HepG2 (cell line): Measurements from ENCODE around the gene NHERF2. TPM values are rescaled to one million over a fixed set of nuclear protein-coding genes. Genes with fewer than 3 reads are reported as not detected.

Experiments used
- CSRNP2 ChIP-seq: sonication (generic); formaldehyde crosslinking; conservative IDR thresholded peaks from 2 replicates; pipeline ENCODE4 v1.8.0; 2022; ENCODE audit warnings: low read depth, missing genetic modification reagents
- ELK4 ChIP-seq: sonication (generic); formaldehyde crosslinking; IDR thresholded peaks from 2 replicates; pipeline ENCODE4 v1.9.0; 2021; ENCODE audit warnings: missing genetic modification reagents, borderline replicate concordance
- FOXJ3 ChIP-seq: sonication (generic); formaldehyde crosslinking; IDR thresholded peaks from 2 replicates; pipeline ENCODE4 v1.4.0; 2020; ENCODE audit warnings: missing genetic modification reagents, mild to moderate bottlenecking, borderline replicate concordance
- GFI1 ChIP-seq: sonication (generic); formaldehyde crosslinking; IDR thresholded peaks from 2 replicates; pipeline ENCODE4 v1.5.0; 2020; ENCODE audit warnings: missing genetic modification reagents, mild to moderate bottlenecking, borderline replicate concordance
- GTF2F1 ChIP-seq: fragments of 150-350 bp; IDR thresholded peaks from 2 replicates; pipeline ENCODE4 v1.6.1; 2014; ENCODE audit warnings: low read length
- MEIS1 ChIP-seq: sonication (generic); formaldehyde crosslinking; IDR thresholded peaks from 2 replicates; pipeline ENCODE4 v1.9.0; 2021; ENCODE audit warnings: mild to moderate bottlenecking, missing genetic modification reagents, moderate library complexity, borderline replicate concordance
- NR2C2 ChIP-seq: sonication (generic); formaldehyde crosslinking; IDR thresholded peaks from 2 replicates; pipeline ENCODE4 v1.4.0; 2020; ENCODE audit warnings: missing genetic modification reagents, mild to moderate bottlenecking, moderate library complexity, borderline replicate concordance
- SIN3A ChIP-seq: IDR thresholded peaks from 2 replicates; pipeline ENCODE4 v1.6.1; 2011; ENCODE audit warnings: low read depth, mild to moderate bottlenecking, control low read depth, low read length, borderline replicate concordance
- TCF7 ChIP-seq: sonication (generic); IDR thresholded peaks from 2 replicates; pipeline ENCODE4 v1.6.1; 2016; ENCODE audit warnings: antibody characterized with exemption, low read depth
- ZFAT ChIP-seq: sonication (generic); formaldehyde crosslinking; conservative IDR thresholded peaks from 2 replicates; pipeline ENCODE4 v1.8.1; 2023; ENCODE audit warnings: missing genetic modification reagents, inconsistent platforms
- ZFX ChIP-seq: sonication (generic); formaldehyde crosslinking; IDR thresholded peaks from 2 replicates; pipeline ENCODE4 v1.4.0; 2020; ENCODE audit warnings: mild to moderate bottlenecking, low read depth, missing genetic modification reagents, moderate library complexity
- ZNF333 ChIP-seq: sonication (generic); formaldehyde crosslinking; IDR thresholded peaks from 2 replicates; pipeline ENCODE4 v1.4.0; 2020; ENCODE audit warnings: mild to moderate bottlenecking, missing genetic modification reagents, borderline replicate concordance
- ZNF672 ChIP-seq: sonication (generic); formaldehyde crosslinking; IDR thresholded peaks from 2 replicates; pipeline ENCODE4 v1.8.1; 2022; ENCODE audit warnings: missing genetic modification reagents
- ZNF740 ChIP-seq: sonication (generic); formaldehyde crosslinking; IDR thresholded peaks from 2 replicates; pipeline ENCODE4 v1.4.0; 2020; ENCODE audit warnings: missing genetic modification reagents
- ZNF768 ChIP-seq: sonication (generic); formaldehyde crosslinking; IDR thresholded peaks from 2 replicates; pipeline ENCODE4 v1.4.0; 2020; ENCODE audit warnings: missing genetic modification reagents
- polyA plus RNA-seq, 8 experiments: library from polyadenylated mRNA; depleted of rRNA in 3 of 8; stranded (reverse) in 7 of 8; unstranded in 1 of 8; fragments of >200 nt; fragmentation: Illumina TruSeq in 4 of 8; extraction: Trizol in 4 of 8; gene quantifications; 2 replicates each; pipeline versions ENCODE4 v1.2.1 to v1.2.3, GENCODE V29; 2011 to 2016; ENCODE audit warnings: low read depth in 4 of 8, missing spikeins in 1 of 8, mixed read lengths in 1 of 8; ENCODE audit not compliant: insufficient read depth in 1 of 8
- total RNA-seq, 5 experiments: library from RNA; depleted of rRNA; stranded (reverse); fragments of >200 nt; fragmentation: Illumina TruSeq; extraction: Trizol; gene quantifications; 2 replicates each; pipeline ENCODE4 v1.2.3, GENCODE V29; 2016; ENCODE audit warnings: low read depth in 1 of 5
- TF ChIP-seq, protein P1 (sequence below): sonication (generic); formaldehyde crosslinking; IDR thresholded peaks from 2 replicates; pipeline ENCODE4 v1.9.0; 2021; ENCODE audit warnings: missing genetic modification reagents, borderline replicate concordance
- TF ChIP-seq, protein P2 (sequence below): sonication (generic); formaldehyde crosslinking; IDR thresholded peaks from 2 replicates; pipeline ENCODE4 v1.4.0; 2020; ENCODE audit warnings: missing genetic modification reagents
- TF ChIP-seq, protein P3 (sequence below): sonication (generic); formaldehyde crosslinking; IDR thresholded peaks from 2 replicates; pipeline ENCODE4 v1.8.0; 2022; ENCODE audit warnings: mild to moderate bottlenecking, missing genetic modification reagents, moderate library complexity

NHERF2 gene
- total and polyA plus RNA-seq, 2 of the 13 experiments (the other 11 are each of a cell fraction or from before 2014, with no cell fraction given), result 23.7 to 39.3 TPM

DNA sequence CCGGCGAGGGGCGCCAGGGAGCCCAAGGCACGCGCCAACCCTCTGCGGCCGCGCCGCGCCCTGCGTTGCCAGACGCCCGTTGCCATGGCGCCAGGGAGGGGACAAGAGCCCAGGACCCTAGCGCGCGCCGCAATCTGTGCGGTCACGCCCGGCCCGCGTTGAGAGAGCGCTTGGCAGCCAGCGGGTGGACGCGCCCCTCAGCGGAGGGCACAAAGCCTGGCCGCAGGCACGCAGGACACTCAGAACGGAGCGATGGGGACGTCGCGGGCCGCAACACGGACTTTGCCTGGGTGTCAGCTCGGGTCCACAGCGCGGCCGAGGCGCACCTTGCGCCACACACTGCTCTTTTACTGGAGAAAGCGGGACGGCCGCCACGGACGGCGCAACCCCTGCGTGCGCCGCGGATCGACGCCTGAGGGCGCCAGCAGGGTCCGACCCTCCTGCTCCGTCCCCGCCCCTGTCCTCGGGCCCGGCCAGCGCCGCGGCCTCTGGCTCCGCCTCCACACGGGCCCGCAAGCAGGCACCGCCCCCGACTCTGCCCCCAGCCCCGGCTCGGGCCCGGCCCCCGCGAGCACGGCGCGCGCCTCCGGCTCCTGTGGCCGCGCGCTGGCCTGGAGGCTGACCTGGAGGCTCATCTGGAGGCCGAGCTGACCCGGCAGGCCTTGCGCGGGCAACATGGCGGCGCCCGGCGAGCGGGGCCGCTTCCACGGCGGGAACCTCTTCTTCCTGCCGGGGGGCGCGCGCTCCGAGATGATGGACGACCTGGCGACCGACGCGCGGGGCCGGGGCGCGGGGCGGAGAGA is 43.0 kb upstream of the NHERF2 start, which contains the start of gene GFER (continued):
- TF ChIP-seq NR2C2 (CRISPR knock-in tag) (peak; percentile 94), TCF7 (no peak), ZNF333 (CRISPR knock-in tag) (0 out of 2 replicates have a peak, but pooled peaks have one; percentile 48), ZFAT (CRISPR knock-in tag) (no peak), ELK4 (CRISPR knock-in tag) (no peak), ZFX (CRISPR knock-in tag) (peak; percentile 86), GTF2F1 (no peak), CSRNP2 (CRISPR knock-in tag) (no peak), ZNF768 (CRISPR knock-in tag) (peak; percentile 25; the same call in 1 of the 2 replicates), FOXJ3 (CRISPR knock-in tag) (no peak), ZNF672 (CRISPR knock-in tag) (0 out of 2 replicates have a peak, but pooled peaks have one; percentile 61), ZNF740 (CRISPR knock-in tag) (no peak), GFI1 (CRISPR knock-in tag) (peak; percentile 88), MEIS1 (CRISPR knock-in tag) (0 out of 2 replicates have a peak, but pooled peaks have one; percentile 41), SIN3A (peak; percentile 63; the same call in 1 of the 2 replicates)
- TF ChIP-seq, protein P1, sequence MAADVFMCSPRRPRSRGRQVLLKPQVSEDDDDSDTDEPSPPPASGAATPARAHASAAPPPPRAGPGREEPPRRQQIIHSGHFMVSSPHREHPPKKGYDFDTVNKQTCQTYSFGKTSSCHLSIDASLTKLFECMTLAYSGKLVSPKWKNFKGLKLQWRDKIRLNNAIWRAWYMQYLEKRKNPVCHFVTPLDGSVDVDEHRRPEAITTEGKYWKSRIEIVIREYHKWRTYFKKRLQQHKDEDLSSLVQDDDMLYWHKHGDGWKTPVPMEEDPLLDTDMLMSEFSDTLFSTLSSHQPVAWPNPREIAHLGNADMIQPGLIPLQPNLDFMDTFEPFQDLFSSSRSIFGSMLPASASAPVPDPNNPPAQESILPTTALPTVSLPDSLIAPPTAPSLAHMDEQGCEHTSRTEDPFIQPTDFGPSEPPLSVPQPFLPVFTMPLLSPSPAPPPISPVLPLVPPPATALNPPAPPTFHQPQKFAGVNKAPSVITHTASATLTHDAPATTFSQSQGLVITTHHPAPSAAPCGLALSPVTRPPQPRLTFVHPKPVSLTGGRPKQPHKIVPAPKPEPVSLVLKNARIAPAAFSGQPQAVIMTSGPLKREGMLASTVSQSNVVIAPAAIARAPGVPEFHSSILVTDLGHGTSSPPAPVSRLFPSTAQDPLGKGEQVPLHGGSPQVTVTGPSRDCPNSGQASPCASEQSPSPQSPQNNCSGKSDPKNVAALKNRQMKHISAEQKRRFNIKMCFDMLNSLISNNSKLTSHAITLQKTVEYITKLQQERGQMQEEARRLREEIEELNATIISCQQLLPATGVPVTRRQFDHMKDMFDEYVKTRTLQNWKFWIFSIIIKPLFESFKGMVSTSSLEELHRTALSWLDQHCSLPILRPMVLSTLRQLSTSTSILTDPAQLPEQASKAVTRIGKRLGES (CRISPR knock-in tag), result 0 out of 2 replicates have a peak, but pooled peaks have one; percentile 25
- TF ChIP-seq, protein P2, sequence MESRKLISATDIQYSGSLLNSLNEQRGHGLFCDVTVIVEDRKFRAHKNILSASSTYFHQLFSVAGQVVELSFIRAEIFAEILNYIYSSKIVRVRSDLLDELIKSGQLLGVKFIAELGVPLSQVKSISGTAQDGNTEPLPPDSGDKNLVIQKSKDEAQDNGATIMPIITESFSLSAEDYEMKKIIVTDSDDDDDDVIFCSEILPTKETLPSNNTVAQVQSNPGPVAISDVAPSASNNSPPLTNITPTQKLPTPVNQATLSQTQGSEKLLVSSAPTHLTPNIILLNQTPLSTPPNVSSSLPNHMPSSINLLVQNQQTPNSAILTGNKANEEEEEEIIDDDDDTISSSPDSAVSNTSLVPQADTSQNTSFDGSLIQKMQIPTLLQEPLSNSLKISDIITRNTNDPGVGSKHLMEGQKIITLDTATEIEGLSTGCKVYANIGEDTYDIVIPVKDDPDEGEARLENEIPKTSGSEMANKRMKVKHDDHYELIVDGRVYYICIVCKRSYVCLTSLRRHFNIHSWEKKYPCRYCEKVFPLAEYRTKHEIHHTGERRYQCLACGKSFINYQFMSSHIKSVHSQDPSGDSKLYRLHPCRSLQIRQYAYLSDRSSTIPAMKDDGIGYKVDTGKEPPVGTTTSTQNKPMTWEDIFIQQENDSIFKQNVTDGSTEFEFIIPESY, result peak; percentile 32; the same call in 1 of the 2 replicates
- TF ChIP-seq, protein P3, sequence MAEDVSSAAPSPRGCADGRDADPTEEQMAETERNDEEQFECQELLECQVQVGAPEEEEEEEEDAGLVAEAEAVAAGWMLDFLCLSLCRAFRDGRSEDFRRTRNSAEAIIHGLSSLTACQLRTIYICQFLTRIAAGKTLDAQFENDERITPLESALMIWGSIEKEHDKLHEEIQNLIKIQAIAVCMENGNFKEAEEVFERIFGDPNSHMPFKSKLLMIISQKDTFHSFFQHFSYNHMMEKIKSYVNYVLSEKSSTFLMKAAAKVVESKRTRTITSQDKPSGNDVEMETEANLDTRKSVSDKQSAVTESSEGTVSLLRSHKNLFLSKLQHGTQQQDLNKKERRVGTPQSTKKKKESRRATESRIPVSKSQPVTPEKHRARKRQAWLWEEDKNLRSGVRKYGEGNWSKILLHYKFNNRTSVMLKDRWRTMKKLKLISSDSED (CRISPR knock-in tag), result no peak
